IPS DF 6.9 (cell line): Measurements from ENCODE around the gene MTMR11.

Experiments used
- DNase-seq: peaks from one replicate; pipeline ENCODE4 v3.0.0-alpha.2; 2013; ENCODE audit warnings: low read depth, low spot score
- H3K27ac ChIP-seq: one replicate; pipeline ENCODE4 v1.5.1; 2013; ENCODE audit warnings: low read length, control low read depth
- H3K27me3 ChIP-seq: 2 replicates; pipeline ENCODE4 v1.6.1; 2013; ENCODE audit warnings: mild to moderate bottlenecking, low read length; ENCODE audit not compliant: control insufficient read depth, insufficient read depth
- H3K36me3 ChIP-seq: 2 replicates; pipeline ENCODE4 v1.6.1; 2013; ENCODE audit warnings: low read length; ENCODE audit not compliant: control insufficient read depth, insufficient read depth
- H3K4me1 ChIP-seq: 2 replicates; pipeline ENCODE4 v1.6.1; 2013; ENCODE audit warnings: low read length; ENCODE audit not compliant: control insufficient read depth, insufficient read depth
- H3K4me3 ChIP-seq: 2 replicates; pipeline ENCODE4 v1.5.1; 2013; ENCODE audit warnings: mild to moderate bottlenecking, low read length
- H3K9me3 ChIP-seq: 2 replicates; pipeline ENCODE4 v1.6.1; 2013; ENCODE audit warnings: low read length, inconsistent platforms; ENCODE audit not compliant: control insufficient read depth, insufficient read depth
- WGBS: extraction: QIAGEN DNeasy Blood & Tissue Kit; methylation state at CpG from one replicate; pipeline ENCODE4 v1.1.7; 2013; ENCODE audit warnings: mixed read lengths, missing lambda C conversion rate; ENCODE audit not compliant: insufficient read length, insufficient coverage; 5-methylcytosine and 5-hydroxymethylcytosine counted together

The MTMR11 gene

GRCh38 chr1:149926296-149926695, 10.4 kb downstream of the MTMR11 start:
- DNase-seq = no peak
- Histone ChIP-seq H3K27ac (no peak overlapping the region), H3K4me3 (no peak overlapping the region), H3K36me3 (peaks cover 21% of the 10 kb centered on the region), H3K9me3 (no peaks in the 10 kb centered on the region), H3K4me1 (no peaks in the 10 kb centered on the region), H3K27me3 (no peaks in the 10 kb centered on the region)
- WGBS = no CpG with 5 or more reads among the region's 9 CpGs

- H3K4me3 ChIP-seq = no peak overlapping the region
- H3K36me3 ChIP-seq = peaks cover 21% of the 10 kb centered on the region
- no peaks in the 10 kb centered on the region for H3K4me1 ChIP-seq
- H3K27me3 ChIP-seq = no peaks in the 10 kb centered on the region
- no peak overlapping the region for H3K27ac ChIP-seq
- no peaks in the 10 kb centered on the region for H3K9me3 ChIP-seq
- no CpG with 5 or more reads among the region's 2 CpGs for WGBS
- no peak for DNase-seq
These were observed 10.9 kb downstream of the MTMR11 start for GRCh38 chr1:149925751-149926150.

GRCh38 chr1:149925345-149925744, 11.3 kb downstream of the MTMR11 start:
- peaks cover 21% of the 10 kb centered on the region for H3K36me3 ChIP-seq
- no peak for DNase-seq
- H3K9me3 ChIP-seq = no peaks in the 10 kb centered on the region
- no peaks in the 10 kb centered on the region for H3K27me3 ChIP-seq
- no peak overlapping the region for H3K4me3 ChIP-seq
- no peak overlapping the region for H3K27ac ChIP-seq
- no peaks in the 10 kb centered on the region for H3K4me1 ChIP-seq
- whole genome bisulfite sequencing = no CpG with 5 or more reads among the region's 3 CpGs

GRCh38 chr1:149923626-149924025, 13.1 kb downstream of the MTMR11 start:
- no CpG with 5 or more reads among the region's 10 CpGs for WGBS
- Histone ChIP-seq H3K27me3 (no peaks in the 10 kb centered on the region), H3K36me3 (peaks cover 21% of the 10 kb centered on the region), H3K9me3 (no peaks in the 10 kb centered on the region), H3K27ac (no peak overlapping the region), H3K4me1 (no peaks in the 10 kb centered on the region), H3K4me3 (no peak overlapping the region)
- DNase-seq = no peak

GRCh38 chr1:149917571-149918144, 19.0 kb downstream of the MTMR11 start, which contains the start of gene SV2A:
TSS of gene SV2A (minus strand) at chr1:149917844. CDS start at chr1:149913840, 4,004 bp downstream.
- H3K4me3 ChIP-seq = peak within 1 kb of the TSS; percentile 45

GRCh38 chr1:149916898-149917252, 19.8 kb downstream of the MTMR11 start:
- DNase-seq = no peak
- Histone ChIP-seq H3K27me3 (no peaks in the 10 kb centered on the region), H3K9me3 (no peaks in the 10 kb centered on the region), H3K36me3 (peaks cover 8% of the 10 kb centered on the region; the same call in 1 of the 2 replicates), H3K27ac (no peak overlapping the region), H3K4me1 (peaks cover 3% of the 10 kb centered on the region; the same call in 1 of the 2 replicates), H3K4me3 (peak overlapping the region; percentile 45)
- WGBS = no CpG with 5 or more reads among the region's 10 CpGs

More at GRCh38 chr1:149917571-149918144, 19.0 kb downstream of the MTMR11 start, which contains the start of gene SV2A:
- H3K36me3 ChIP-seq = peaks cover 11% of the 10 kb centered on the region; the same call in 1 of the 2 replicates
- DNase-seq = no peak
- H3K9me3 ChIP-seq = no peaks in the 10 kb centered on the region
- H3K27me3 ChIP-seq = no peaks in the 10 kb centered on the region
- no peak within 1 kb of the TSS for H3K27ac ChIP-seq
- H3K4me1 ChIP-seq = peaks cover 3% of the 10 kb centered on the region; the same call in 1 of the 2 replicates
- no CpG with 5 or more reads among the region's 24 CpGs for WGBS

GRCh38 chr1:149916193-149916897, 20.3 kb downstream of the MTMR11 start:
- no peaks in the 10 kb centered on the region for H3K27me3 ChIP-seq
- H3K27ac ChIP-seq = no peak overlapping the region
- H3K4me3 ChIP-seq = peak overlapping the region; percentile 45

GRCh38 chr1:149915429-149916192, 21.1 kb downstream of the MTMR11 start:
- no peak for DNase-seq
- Histone ChIP-seq H3K9me3 (no peaks in the 10 kb centered on the region), H3K4me3 (no peak overlapping the region), H3K36me3 (peaks cover 11% of the 10 kb centered on the region; the same call in 1 of the 2 replicates), H3K4me1 (peaks cover 3% of the 10 kb centered on the region; the same call in 1 of the 2 replicates), H3K27me3 (no peaks in the 10 kb centered on the region), H3K27ac (no peak overlapping the region)
- no CpG with 5 or more reads among the region's 11 CpGs for WGBS

More at GRCh38 chr1:149916193-149916897, 20.3 kb downstream of the MTMR11 start:
- WGBS = no CpG with 5 or more reads among the region's 9 CpGs
- Histone ChIP-seq H3K4me1 (peaks cover 3% of the 10 kb centered on the region; the same call in 1 of the 2 replicates), H3K36me3 (peaks cover 11% of the 10 kb centered on the region; the same call in 1 of the 2 replicates), H3K9me3 (no peaks in the 10 kb centered on the region)
- no peak for DNase-seq

- Histone ChIP-seq H3K4me3 (no peak overlapping the region), H3K27ac (no peak overlapping the region), H3K9me3 (no peaks in the 10 kb centered on the region), H3K36me3 (peaks cover 13% of the 10 kb centered on the region), H3K4me1 (peaks cover 3% of the 10 kb centered on the region; the same call in 1 of the 2 replicates), H3K27me3 (no peaks in the 10 kb centered on the region)
- WGBS = no CpG with 5 or more reads among the region's 1 CpG
- no peak for DNase-seq
These were observed 22.1 kb downstream of the MTMR11 start for GRCh38 chr1:149914545-149914944.

- no peak for DNase-seq
- WGBS = no CpG with 5 or more reads among the region's 10 CpGs
- H3K27ac ChIP-seq = no peak overlapping the region
- no peak overlapping the region for H3K4me3 ChIP-seq
- no peaks in the 10 kb centered on the region for H3K4me1 ChIP-seq
- H3K36me3 ChIP-seq = peaks cover 20% of the 10 kb centered on the region
- H3K9me3 ChIP-seq = no peaks in the 10 kb centered on the region
- no peaks in the 10 kb centered on the region for H3K27me3 ChIP-seq
These were observed 30.1 kb downstream of the MTMR11 start for GRCh38 chr1:149906570-149907075.
